Measurements from ENCODE around the gene NPAS2. TPM values are rescaled to one million over a fixed set of nuclear protein-coding genes. Genes with fewer than 3 reads are reported as not detected.

NPAS2 gene
- total RNA-seq, 1 donor from 2014 or later = 11.0 TPM

- H3K4me3 ChIP-seq (ENCODE audit: low read depth, low read length) = no peak overlapping the region
- no peak for DNase-seq (ENCODE audit: low read depth)
- TF ChIP-seq, protein P1, sequence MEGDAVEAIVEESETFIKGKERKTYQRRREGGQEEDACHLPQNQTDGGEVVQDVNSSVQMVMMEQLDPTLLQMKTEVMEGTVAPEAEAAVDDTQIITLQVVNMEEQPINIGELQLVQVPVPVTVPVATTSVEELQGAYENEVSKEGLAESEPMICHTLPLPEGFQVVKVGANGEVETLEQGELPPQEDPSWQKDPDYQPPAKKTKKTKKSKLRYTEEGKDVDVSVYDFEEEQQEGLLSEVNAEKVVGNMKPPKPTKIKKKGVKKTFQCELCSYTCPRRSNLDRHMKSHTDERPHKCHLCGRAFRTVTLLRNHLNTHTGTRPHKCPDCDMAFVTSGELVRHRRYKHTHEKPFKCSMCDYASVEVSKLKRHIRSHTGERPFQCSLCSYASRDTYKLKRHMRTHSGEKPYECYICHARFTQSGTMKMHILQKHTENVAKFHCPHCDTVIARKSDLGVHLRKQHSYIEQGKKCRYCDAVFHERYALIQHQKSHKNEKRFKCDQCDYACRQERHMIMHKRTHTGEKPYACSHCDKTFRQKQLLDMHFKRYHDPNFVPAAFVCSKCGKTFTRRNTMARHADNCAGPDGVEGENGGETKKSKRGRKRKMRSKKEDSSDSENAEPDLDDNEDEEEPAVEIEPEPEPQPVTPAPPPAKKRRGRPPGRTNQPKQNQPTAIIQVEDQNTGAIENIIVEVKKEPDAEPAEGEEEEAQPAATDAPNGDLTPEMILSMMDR (conservative IDR thresholded peaks at IDR 0.05; ENCODE audit: low read depth, low read length) = no peak
Measured at GRCh38 chr2:100887039-100887578, 67.2 kb downstream of the NPAS2 start.

DNA sequence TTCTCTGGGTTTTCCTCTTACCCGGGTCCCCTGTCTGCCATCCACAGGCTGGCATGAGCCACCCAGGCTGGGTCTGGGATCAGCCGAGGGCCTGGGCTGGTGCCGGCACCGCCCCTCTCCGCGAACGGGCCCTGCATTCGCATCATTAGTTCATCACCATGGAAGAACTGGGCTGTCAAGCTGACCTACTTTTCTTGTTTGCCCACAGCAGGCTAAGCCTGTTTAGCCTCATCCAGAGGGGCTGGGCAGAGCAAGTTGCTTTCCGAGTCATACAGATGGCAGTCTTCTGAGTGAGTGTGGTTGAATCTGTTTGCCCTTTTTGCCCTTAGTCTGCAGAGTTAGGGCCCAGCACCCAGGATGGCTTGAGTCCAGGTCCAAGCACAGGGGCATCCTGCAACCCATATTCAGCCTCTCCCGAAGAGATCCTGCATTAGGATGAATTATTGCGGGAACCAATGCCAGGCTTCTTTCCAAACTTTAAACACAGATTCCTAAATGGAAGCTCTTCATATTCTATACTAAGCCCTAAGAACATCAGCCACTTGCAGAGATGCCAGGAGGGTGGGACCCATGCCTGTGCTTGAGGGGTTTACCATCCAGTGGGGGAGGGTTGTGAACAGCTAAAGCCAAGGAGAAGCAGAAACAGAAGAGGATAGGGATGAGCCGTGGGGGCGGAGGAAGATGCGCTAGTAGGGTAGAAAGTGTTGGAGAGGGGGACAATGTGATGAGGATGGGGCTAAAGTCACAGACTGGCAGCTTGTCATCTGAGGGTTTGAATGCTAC is 68.0 kb downstream of the NPAS2 start:
- no peak for DNase-seq (ENCODE audit: low read depth)
- TF ChIP-seq, protein P1 (conservative IDR thresholded peaks at IDR 0.05; ENCODE audit: low read depth, low read length) = no peak
- no peak overlapping the region for H3K4me3 ChIP-seq (ENCODE audit: low read depth, low read length)

DNA sequence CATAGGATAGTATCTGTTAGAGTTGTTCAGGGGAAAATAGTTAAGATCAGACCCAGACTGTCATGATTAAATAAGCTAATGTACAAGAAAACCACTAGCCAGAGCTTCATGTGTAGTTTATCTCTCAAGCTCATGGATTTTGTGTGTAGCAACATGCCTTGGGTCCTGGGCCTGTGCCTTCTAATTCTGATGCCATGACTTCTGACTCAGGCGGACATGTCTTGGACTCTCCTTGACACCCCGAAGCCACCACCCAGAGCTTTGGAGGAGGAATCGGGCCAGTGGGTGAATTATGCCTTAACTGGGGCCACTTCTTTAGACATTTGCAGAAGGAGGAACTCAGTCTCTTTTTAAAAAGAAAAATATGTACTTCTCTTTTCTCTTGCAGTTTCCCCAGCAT is 68.7 kb downstream of the NPAS2 start:
- TF ChIP-seq, protein P1 (conservative IDR thresholded peaks at IDR 0.05; ENCODE audit: low read depth, low read length) = no peak
- no peak overlapping the region for H3K4me3 ChIP-seq (ENCODE audit: low read depth, low read length)
- DNase-seq (ENCODE audit: low read depth) = no peak

DNA sequence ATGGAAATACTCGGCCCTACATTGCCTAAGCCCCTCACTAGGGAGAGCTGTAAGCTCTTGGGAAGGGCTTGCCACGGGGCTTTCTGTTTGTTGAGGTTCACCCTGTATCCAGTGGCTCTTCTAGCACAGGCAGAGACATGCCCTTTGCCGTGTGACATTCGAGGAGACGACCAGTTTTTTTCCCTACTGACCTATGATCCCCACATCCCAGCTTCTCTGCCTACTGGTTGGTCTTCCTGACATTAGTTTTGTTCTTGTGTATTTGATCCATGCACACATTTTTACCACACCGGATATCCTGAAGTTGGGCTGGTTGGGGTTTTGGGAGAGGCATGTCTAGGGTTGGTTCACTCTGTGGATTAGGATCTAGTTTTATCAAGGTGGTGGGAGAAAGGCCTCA is 69.3 kb downstream of the NPAS2 start:
- DNase-seq (ENCODE audit: low read depth) = no peak
- TF ChIP-seq, protein P1 (conservative IDR thresholded peaks at IDR 0.05; ENCODE audit: low read depth, low read length) = no peak
- no peak overlapping the region for H3K4me3 ChIP-seq (ENCODE audit: low read depth, low read length)

DNA sequence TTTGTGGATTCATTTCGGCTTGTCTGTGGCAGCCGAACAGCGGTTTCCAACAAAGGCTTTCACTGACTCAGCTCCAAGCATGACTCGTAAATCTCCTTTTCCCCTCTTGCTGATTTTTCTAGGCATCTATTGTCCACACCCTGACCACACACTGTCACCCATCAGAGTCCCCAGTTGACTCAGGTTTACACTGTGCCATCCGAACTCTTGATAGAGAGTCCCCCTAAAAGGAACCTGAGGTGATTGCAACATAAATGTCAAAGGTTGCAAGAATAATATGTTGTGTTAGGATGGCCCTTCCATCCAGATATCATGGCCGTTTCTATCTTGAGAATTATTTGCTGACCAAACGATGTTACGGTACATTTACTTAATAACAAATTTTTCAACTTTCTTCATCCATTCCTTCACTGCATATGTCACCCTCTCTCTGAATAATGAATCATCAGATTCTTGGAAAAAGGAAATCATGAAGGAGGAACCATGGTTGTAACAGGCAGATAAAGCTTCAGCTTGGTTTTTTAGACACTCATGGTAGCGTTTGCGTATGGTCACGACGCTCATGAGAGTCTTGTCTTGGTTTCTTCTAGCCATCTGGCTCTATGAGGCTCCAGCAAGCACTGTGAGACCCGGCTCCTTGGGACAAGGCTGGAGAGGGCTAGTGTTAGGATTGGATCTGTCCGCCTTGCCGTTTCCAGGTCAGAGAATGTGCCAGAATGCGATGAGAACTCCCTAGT is 72.1 kb downstream of the NPAS2 start:
- no peak for DNase-seq (ENCODE audit: low read depth)
- TF ChIP-seq, protein P1 (conservative IDR thresholded peaks at IDR 0.05; ENCODE audit: low read depth, low read length) = no peak
- no peak overlapping the region for H3K4me3 ChIP-seq (ENCODE audit: low read depth, low read length)

GRCh38 chr2:100893392-100894104 is 73.6 kb downstream of the NPAS2 start:
- no peak for DNase-seq (ENCODE audit: low read depth)
- no peak overlapping the region for H3K4me3 ChIP-seq (ENCODE audit: low read depth, low read length)
- TF ChIP-seq, protein P1 (conservative IDR thresholded peaks at IDR 0.05; ENCODE audit: low read depth, low read length) = no peak
